GM12873 (cell line): ENCODE data around the gene PPDPF.

Experiments
- TF ChIP-seq, protein P1 (sequence below): IDR thresholded peaks from 2 replicates; pipeline ENCODE4 v1.5.1; 2012; ENCODE audit warnings: low read depth, mild to moderate bottlenecking, moderate library complexity, low read length, control low read depth; ENCODE audit not compliant: insufficient read depth; ENCODE audit errors: missing control alignments

Gene PPDPF

DNA sequence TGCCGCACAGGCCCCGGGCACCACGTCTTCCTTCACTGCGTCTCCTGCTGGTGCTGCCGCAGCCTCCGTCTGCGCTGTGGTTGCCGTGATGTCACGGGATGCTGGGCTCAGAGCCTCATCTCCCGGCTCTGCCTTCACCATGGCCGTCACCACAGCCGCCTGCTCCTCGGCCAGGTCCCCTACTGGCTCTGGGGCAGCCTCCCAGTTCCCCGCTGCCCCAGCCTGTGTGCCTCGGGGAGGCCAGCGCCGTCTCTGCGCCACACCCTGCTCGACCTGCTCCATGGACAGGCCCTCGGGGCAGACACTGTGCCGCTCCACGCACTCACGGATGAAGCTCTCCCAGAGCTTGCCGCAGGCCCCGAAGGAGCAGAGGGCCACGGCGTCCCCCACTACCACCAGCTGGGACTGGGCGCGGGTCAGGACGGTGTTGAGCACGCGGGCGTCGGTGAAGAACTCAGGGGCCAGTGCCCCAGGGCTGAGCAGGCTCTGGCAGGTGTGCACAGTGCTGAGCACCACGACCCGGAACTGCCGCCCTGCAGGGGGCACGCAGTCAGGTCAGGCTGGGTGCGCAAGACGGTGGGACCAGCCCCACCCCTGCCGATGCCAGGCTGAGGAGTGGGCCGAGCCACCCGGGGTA is 45.3 kb downstream of the PPDPF start:
- TF ChIP-seq, protein P1, sequence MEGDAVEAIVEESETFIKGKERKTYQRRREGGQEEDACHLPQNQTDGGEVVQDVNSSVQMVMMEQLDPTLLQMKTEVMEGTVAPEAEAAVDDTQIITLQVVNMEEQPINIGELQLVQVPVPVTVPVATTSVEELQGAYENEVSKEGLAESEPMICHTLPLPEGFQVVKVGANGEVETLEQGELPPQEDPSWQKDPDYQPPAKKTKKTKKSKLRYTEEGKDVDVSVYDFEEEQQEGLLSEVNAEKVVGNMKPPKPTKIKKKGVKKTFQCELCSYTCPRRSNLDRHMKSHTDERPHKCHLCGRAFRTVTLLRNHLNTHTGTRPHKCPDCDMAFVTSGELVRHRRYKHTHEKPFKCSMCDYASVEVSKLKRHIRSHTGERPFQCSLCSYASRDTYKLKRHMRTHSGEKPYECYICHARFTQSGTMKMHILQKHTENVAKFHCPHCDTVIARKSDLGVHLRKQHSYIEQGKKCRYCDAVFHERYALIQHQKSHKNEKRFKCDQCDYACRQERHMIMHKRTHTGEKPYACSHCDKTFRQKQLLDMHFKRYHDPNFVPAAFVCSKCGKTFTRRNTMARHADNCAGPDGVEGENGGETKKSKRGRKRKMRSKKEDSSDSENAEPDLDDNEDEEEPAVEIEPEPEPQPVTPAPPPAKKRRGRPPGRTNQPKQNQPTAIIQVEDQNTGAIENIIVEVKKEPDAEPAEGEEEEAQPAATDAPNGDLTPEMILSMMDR, result no peak

DNA sequence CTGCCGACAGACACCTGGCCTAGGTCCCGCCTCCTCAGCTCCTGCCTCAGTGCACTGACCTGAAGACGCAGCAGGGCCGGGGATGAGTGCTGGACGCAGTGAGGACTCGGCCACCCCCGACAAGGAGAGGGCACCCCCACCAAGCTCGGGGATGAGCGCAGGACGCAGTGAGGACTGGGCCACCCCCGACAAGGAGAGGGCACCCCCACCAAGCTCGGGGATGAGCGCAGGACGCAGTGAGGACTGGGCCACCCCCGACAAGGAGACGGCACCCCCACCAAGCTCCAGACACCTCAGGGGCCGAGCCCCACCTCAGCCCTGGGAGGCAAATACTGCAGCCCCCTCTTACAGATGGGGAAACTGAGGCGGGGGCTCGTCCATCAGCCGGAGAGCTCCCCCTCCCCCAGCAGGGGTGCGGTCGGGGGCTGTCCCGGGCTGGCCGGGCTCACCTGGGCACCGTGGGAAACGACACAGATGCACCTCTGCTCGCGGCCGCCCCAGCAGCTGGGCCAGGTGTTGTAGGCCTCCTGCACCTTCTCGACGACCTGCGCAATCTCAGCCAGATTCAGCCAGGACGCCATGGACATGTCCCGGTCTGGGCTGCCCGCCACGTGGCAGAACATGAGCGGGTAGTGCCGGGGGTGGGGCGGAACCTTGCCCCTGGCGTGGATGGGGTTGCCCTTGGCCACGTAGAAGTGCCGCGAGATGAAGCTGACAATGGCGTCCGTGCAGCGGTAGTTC is 46.0 kb downstream of the PPDPF start:
- TF ChIP-seq, protein P1, result no peak

DNA sequence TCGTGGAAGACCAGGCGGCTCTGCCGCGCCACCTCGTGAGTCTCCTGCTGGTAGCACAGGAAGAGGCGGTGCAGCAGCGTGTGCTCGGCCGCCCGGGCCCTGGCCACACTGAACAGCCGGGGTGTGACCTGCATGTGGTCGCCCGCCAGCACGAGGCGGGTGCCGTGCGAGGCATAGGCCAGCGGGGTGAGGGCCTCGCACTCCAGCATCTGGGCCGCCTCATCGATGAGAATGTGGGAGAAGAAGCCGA is 46.5 kb downstream of the PPDPF start:
- TF ChIP-seq, protein P1, result no peak

DNA sequence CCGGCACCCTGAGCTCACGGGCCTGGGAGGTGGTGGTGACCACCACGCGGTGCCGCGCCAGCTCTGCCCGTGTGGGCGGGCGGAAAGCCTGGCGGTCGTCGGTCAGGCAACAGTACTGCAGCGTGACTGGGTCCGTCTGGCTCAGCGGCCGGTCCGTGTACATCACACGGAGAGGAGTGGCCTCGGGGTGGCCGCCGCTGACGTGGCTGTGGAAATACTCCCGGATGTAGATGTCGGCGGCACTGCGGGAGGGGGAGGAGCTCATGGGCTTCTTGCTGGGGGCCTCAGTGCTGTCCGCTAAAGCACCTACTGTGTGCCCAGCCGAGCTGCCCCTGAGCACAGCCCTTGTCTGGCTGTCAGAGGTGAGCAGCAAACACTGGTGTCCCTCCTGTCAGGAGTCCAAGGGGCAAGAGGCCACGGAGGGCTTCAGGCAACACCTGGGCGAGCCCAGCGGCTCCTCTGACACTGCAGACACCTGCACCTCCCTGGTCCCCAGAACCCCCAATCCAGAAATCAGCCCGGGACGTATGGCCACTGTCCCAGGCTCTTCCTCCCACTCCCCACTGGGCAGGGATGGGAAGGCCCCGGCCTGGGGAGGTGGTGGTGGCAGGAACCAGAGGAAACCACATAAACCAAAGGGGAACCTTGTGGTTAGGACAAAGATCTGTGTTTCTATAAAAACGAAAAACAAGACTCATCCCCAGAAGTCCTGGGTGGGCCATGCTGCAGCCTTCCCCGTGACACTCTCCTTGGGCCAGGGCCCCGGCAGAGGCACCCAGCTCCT is 47.0 kb downstream of the PPDPF start:
- TF ChIP-seq, protein P1, result no peak

DNA sequence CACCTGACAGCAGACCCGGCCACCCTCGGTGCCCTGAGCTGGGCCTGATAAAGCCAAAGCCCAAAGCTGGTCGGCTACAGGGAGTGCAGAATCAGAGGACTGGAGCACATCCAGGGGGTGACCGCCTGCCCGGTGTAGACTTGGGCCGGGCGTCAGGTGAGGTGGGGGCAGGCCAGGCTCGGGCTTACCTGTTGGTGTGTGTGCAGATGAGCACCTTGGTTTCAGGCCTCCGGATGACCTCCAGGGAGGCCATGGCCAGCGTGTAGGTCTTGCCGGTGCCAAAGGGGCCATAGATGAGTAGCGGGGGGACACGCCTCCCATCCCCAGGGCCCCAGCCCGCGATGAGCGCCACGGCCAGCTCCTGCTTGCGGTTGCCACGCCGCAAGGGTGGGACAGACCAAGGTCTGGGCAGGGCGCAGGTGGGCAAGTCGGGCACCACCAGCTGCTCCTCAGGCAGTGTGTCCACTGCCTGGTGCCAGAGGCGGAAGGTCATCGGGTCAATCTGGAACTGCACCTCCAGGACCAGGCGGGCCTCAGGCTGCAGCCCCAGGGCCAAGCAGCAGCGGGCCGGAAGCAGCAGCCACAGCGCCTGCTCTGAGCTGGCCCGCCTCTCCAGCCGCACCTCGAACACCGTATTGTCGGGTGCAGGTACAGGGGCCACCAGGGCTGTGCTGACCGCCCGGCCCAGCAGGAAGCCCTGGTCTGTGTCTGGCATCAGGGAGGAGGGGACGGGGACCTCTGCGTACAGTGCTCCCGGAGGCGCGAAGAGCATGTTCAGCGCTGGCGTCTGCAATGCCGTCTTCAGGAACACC is 47.8 kb downstream of the PPDPF start:
- TF ChIP-seq, protein P1, result no peak

DNA sequence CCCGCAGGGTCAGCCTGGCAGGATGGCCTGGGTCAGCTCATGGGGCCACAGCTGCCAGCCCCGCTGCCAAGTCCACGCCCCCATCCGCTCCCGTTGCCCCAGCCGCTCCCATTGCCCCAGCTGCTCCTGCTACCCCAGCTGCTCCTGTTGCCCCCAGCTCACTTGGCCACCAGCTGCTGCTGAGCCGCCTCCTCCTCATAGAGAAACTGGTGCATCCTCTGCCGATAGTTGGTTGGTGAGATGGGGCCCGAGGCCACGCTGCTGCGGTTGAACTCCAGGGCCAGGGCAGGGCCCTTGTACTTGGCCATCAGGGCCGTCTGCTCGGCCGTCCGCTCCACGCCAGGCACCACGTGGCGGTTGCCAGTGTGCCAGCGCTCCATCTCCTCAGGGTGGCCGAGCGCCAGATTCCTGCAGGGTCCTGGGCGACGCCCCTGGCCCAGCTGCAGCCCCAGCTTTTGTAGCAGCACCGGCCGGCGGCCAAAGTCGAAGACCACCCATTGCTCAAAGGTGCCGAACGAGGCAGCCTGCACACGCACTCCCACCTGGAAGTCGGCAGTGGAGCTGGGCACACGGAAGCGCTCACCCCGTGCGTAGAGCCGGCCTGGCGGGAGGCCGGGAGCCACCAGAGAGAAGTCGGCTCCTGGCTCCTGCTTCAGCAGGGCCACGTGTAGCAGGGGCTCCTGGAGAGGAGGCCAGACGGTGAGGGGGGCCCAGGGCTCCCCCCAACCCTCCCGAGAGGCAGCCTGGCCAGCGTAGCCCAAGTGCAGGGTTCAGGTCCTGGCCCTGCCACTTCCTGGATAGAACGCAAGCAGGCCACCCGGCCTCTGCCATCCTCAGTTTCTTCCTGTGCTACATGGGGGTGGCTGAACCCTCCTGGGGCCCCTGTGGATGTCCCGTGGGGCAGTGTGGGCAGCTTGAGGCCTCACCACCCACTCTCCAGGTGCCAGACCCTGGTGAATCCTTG is 48.7 kb downstream of the PPDPF start:
- TF ChIP-seq, protein P1, result no peak
